Measurements from ENCODE around the gene SWAP70.

GRCh38 chr11:9642894-9643293, 21.0 kb upstream of the SWAP70 start:
- TF ChIP-seq RAD21 (CRISPR knock-in tag; IDR thresholded peaks at IDR 0.05), result no peak
- no peak for TF ChIP-seq ESRRA (CRISPR knock-in tag; IDR thresholded peaks at IDR 0.05; ENCODE audit: low read depth)
- TF ChIP-seq MTA3 (CRISPR knock-in tag; IDR thresholded peaks at IDR 0.05), result no peak
- TF ChIP-seq SAFB2 (CRISPR knock-in tag; IDR thresholded peaks at IDR 0.05; ENCODE audit: borderline replicate concordance, low read depth), result no peak
- no peak for TF ChIP-seq TAF1 (CRISPR knock-in tag; IDR thresholded peaks at IDR 0.05)
- no peak for TF ChIP-seq CEBPB (IDR thresholded peaks at IDR 0.05; ENCODE audit: borderline replicate concordance, low read depth, low read length)
- TF ChIP-seq, protein P1, sequence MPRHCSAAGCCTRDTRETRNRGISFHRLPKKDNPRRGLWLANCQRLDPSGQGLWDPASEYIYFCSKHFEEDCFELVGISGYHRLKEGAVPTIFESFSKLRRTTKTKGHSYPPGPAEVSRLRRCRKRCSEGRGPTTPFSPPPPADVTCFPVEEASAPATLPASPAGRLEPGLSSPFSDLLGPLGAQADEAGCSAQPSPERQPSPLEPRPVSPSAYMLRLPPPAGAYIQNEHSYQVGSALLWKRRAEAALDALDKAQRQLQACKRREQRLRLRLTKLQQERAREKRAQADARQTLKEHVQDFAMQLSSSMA (CRISPR knock-in tag; IDR thresholded peaks at IDR 0.05), result no peak
- TF ChIP-seq AHDC1 (CRISPR knock-in tag; IDR thresholded peaks at IDR 0.05; ENCODE audit: borderline replicate concordance), result no peak
- no peak for TF ChIP-seq NFRKB (IDR thresholded peaks at IDR 0.05)
- no peak for TF ChIP-seq CTCF (CRISPR knock-in tag; IDR thresholded peaks at IDR 0.05)
- TF ChIP-seq PHF20 (CRISPR knock-in tag; IDR thresholded peaks at IDR 0.05), result no peak
- TF ChIP-seq, protein P2, sequence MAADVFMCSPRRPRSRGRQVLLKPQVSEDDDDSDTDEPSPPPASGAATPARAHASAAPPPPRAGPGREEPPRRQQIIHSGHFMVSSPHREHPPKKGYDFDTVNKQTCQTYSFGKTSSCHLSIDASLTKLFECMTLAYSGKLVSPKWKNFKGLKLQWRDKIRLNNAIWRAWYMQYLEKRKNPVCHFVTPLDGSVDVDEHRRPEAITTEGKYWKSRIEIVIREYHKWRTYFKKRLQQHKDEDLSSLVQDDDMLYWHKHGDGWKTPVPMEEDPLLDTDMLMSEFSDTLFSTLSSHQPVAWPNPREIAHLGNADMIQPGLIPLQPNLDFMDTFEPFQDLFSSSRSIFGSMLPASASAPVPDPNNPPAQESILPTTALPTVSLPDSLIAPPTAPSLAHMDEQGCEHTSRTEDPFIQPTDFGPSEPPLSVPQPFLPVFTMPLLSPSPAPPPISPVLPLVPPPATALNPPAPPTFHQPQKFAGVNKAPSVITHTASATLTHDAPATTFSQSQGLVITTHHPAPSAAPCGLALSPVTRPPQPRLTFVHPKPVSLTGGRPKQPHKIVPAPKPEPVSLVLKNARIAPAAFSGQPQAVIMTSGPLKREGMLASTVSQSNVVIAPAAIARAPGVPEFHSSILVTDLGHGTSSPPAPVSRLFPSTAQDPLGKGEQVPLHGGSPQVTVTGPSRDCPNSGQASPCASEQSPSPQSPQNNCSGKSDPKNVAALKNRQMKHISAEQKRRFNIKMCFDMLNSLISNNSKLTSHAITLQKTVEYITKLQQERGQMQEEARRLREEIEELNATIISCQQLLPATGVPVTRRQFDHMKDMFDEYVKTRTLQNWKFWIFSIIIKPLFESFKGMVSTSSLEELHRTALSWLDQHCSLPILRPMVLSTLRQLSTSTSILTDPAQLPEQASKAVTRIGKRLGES (CRISPR knock-in tag; IDR thresholded peaks at IDR 0.05; ENCODE audit: borderline replicate concordance), result no peak
- no peak for TF ChIP-seq NR2F1 (CRISPR knock-in tag; IDR thresholded peaks at IDR 0.05)
- TF ChIP-seq, protein P3, sequence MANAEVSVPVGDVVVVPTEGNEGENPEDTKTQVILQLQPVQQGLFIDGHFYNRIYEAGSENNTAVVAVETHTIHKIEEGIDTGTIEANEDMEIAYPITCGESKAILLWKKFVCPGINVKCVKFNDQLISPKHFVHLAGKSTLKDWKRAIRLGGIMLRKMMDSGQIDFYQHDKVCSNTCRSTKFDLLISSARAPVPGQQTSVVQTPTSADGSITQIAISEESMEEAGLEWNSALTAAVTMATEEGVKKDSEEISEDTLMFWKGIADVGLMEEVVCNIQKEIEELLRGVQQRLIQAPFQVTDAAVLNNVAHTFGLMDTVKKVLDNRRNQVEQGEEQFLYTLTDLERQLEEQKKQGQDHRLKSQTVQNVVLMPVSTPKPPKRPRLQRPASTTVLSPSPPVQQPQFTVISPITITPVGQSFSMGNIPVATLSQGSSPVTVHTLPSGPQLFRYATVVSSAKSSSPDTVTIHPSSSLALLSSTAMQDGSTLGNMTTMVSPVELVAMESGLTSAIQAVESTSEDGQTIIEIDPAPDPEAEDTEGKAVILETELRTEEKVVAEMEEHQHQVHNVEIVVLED (CRISPR knock-in tag; IDR thresholded peaks at IDR 0.05; ENCODE audit: borderline replicate concordance), result no peak
